Hematopoietic multipotent progenitor cell treated with erythropoietin and hydrocortisone succinate and interleukin-3 and kit ligand, for 17 days (in vitro differentiated cells): ENCODE measurements around the gene COL16A1.

Source experiments
- DNase-seq: peaks from one replicate; pipeline ENCODE4 v3.0.0-alpha.2; 2015; ENCODE audit warnings: low spot score

Gene COL16A1

GRCh38 chr1:31683997-31684396, 19.8 kb downstream of the COL16A1 start:
- no peak for DNase-seq

- DNase-seq = no peak
These were observed 22.4 kb downstream of the COL16A1 start for GRCh38 chr1:31681415-31681814.

- DNase-seq = no peak
These were observed 24.1 kb downstream of the COL16A1 start for GRCh38 chr1:31679676-31680230.

DNA sequence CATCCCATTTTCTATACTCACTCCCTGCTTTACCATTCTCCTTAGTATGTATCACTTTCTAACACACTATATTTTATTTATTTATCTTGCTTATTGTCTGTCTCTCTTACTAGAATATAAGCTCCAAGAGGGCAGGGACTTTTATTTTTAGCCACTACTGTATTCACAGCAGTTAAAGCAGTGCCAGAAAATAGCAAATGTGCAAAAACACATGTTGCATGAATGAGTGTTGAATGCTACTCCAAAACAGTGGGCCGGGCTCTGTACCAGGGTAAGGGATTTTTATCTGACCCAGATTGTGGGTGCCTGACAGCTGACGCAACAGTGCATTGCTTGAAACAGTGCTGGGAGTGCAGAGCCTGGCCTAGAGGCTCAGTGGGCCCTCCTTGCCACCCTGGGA, 24.7 kb downstream of the COL16A1 start:
- DNase-seq = no peak

GRCh38 chr1:31678681-31679080, 25.1 kb downstream of the COL16A1 start:
- DNase-seq = no peak

GRCh38 chr1:31677949-31678348, 25.9 kb downstream of the COL16A1 start:
- DNase-seq = no peak

- no peak for DNase-seq
These were observed 26.4 kb downstream of the COL16A1 start for GRCh38 chr1:31677401-31677800.

- no peak for DNase-seq
These were observed 28.1 kb downstream of the COL16A1 start for GRCh38 chr1:31675756-31676155.

GRCh38 chr1:31675161-31675560, 28.7 kb downstream of the COL16A1 start:
- DNase-seq = no peak

DNA sequence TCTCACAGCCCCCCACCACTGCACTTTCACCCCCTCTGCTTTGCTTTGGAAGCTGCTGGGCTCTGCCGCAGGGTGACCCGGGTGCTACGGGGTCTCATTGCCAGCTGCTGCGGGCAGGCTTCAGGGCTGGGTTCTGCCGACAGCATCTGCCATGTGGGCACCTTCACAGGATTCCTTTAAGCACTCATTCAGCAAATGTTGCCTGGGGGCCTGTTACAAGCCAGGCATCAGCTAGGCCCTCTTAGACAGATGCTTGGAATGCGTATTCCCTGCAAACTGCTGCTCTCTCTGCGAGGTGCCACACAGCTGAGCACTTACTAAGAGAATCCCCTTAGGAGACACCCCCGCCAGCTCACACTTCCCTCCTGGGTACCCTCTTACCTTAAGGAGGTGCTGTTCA, 29.2 kb downstream of the COL16A1 start:
- no peak for DNase-seq

DNA sequence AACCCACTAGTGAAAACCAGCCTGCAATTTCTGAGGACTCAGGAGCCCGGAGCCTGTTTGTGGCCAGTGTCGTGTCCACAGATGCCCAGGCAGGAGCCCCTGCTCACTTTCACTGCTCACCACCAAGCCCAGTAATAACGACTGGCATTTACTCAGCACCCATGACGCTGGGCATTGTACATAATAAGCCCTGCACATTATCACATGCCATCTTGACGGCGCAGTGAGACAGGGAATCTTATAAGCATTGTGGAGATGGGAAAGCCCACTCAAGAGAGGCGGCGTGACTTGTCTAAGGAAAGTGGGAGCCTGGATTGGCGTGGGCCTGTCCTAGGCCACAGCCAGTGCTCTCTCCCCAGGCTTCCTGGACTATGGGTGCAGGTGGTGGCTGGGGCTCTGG, 30.4 kb downstream of the COL16A1 start:
- no peak for DNase-seq

DNA sequence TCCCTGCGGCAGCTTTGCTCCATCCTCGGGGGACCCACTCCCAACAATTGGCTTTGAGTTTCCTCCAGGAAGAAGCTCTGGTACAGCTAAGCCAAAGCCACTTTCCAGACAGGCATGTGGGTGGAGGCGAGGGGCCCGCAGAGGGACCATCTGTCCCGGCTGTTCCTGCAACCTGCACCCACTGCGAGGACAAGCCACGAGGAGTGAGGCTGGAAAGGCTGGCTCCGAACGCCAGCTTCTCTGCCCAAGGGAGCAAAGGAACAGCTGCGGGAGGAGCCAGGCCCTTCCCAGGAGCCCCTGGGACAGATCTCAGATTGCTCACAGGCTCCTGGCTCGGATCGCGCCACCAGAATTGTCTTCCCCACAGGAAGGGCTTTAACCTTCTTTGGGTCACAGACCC, 30.8 kb downstream of the COL16A1 start:
- no peak for DNase-seq

- DNase-seq = no peak
These were observed 32.1 kb downstream of the COL16A1 start for GRCh38 chr1:31671561-31672201.

DNA sequence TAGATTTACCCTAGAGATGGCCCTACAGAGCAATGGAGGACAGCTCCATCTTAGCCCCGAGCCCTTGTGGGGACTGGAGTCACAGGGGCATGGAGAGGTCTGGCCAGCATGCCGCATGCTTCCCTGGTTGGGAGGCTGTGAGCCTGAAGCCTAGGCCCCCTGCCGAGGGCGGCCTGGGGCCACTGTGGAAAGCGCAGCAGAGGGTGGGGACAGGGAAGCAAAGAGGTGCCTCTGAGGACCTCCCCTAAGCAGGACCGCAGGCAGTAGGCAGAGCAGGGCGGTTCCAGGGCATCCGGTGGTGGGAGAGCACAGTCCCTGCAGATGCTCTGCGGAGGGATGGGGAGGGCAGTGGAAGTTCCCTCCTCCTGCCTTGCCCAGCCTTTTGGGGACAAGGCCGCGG, 32.7 kb downstream of the COL16A1 start:
- DNase-seq = no peak

- no peak for DNase-seq
These were observed 33.2 kb downstream of the COL16A1 start for GRCh38 chr1:31670593-31670964.

DNA sequence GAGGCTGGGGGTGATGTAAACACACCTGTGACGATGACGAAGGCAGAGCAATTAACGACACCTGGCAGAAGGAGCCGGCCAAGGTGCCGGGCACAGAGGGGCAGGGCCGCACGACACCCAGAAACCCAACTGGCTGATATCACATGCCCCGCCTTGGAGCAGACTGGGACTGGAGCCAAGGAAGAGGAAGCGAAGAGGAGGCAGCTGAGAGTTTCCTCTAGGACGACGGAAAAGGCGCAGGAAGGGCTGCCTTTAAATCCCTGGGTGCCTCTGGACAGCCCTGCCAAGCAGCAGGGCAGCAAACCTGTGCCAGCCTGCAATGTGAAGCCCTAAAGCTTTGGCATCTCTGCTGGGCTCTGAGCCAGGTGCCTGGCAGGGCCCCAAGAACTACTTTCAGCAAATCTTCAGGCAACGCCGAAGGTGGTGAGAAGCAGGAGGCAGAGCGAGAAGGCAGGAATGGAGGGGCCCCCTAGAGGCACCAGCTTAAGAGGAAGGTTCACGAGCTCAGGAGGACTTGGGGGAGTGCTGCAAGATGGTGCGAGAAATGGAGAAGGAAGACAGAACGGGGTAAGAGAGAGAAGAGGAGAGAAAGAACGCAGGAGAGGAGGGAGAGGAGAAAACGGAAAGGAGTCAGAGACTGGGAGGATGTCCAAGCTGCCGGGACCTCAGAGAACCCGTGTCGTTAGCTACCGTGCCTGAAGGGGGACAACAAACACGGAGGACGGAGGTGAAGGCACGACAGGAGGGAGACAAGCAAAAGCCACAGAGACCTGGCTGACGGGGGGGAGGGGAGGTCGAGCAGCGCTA, 33.8 kb downstream of the COL16A1 start:
- DNase-seq = peak; percentile 59

GRCh38 chr1:31669433-31669785, 34.4 kb downstream of the COL16A1 start:
- DNase-seq = no peak

- no peak for DNase-seq
These were observed 35.4 kb downstream of the COL16A1 start for GRCh38 chr1:31668303-31668883.

DNA sequence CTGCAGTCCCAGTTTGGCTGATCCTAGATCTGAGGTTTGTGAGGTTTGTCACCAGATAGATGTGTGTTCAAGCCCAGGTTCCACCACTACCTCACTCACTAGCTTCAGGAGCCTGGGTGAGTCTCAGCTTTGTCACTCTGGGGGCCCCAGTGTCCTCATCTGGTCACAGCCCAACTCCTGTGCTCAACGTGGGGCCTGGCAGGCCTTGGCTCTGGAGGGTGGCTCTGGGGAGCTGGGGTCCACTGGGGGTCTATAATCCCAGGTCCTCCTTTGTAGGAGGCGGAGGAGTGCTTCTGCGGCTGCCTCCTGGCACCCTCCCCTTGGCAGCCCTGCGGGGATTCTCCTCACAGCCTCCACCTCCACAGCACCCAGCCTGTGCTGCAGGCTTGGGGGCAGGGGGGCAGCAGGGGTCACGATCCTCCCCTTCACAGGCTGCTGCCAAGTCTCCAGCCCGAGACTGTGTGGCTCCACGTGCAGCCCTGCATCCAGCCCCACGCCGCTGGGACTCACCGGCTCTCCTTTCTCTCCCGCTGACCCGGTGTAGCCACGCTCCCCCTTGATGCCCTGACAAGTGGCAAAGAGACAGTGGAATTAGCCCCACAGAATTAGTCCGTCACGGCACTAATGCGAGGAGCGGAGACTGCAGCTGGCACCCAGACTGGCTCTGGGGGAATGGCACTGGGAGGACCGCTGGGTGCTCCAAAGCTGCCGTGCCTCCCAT, 36.6 kb downstream of the COL16A1 start:
- no peak for DNase-seq

DNA sequence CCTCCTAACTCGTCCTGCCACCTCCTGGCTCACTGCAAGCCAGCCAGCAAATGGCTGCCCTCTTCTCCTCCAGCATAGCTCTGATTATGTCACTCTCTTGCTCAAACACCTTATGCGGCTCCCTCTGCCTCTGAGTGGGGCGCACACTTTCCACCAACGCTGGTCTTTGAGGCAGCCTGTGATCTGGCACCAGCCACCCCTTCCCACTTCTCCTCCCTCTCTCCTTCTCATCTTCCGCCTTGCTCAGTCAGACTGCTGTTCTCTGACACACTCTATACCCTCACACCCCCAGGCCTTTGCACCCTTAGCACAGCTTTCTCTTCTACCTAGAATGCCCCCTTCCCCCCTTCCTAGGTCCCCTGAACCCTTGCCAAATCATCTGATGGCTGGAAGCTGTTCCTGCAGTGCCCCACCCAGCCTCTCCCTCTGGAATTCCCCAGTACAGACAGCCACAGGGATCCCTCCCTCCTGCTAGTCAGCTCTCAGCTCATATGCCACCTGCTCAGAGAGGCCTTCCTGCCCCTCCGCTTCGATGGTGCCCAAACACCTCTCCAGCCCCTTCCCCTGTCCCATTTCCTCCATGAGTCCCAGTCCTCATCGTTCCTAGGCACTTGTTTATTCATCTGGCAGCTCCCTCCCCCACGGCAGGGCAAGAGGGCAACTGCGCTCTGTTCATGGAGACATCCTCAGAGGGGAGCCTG, 37.4 kb downstream of the COL16A1 start:
- DNase-seq = no peak

GRCh38 chr1:31665234-31665878, 38.5 kb downstream of the COL16A1 start:
- DNase-seq = no peak
